ENCODE measurements around the gene RNF126.
"Not testable (repeated sequence)": the region's sequence is repeated elsewhere in the genome, so short reads cannot be mapped to it uniquely, and the experiment has no call there.

RNF126 gene

GRCh38 chr19:704447-704741 is 41.4 kb upstream of the RNF126 start:
- no peak for TF ChIP-seq CTCF (IDR thresholded peaks at IDR 0.05; ENCODE audit: borderline replicate concordance, insufficient read depth, low read depth, low read length)

GRCh38 chr19:703651-704446 is 40.8 kb upstream of the RNF126 start:
- no peak overlapping the region for H3K4me3 ChIP-seq (ENCODE audit: low read depth, low read length)
- TF ChIP-seq CTCF (IDR thresholded peaks at IDR 0.05; ENCODE audit: borderline replicate concordance, insufficient read depth, low read depth, low read length) = no peak

More at GRCh38 chr19:704447-704741, 41.4 kb upstream of the RNF126 start:
- H3K4me3 ChIP-seq (ENCODE audit: low read depth, low read length) = no peak overlapping the region

GRCh38 chr19:703329-703650 is 40.3 kb upstream of the RNF126 start:
- no peak overlapping the region for H3K4me3 ChIP-seq (ENCODE audit: low read depth, low read length)
- no peak for TF ChIP-seq CTCF (IDR thresholded peaks at IDR 0.05; ENCODE audit: borderline replicate concordance, insufficient read depth, low read depth, low read length)

GRCh38 chr19:702847-703246 is 39.8 kb upstream of the RNF126 start:
- H3K4me3 ChIP-seq (ENCODE audit: low read depth, low read length) = not testable (repeated sequence)

GRCh38 chr19:699885-700284 is 36.9 kb upstream of the RNF126 start:
- not testable (repeated sequence) for H3K4me3 ChIP-seq (ENCODE audit: low read depth, low read length)

- H3K4me3 ChIP-seq (ENCODE audit: low read depth, low read length) = not testable (repeated sequence)
Measured at GRCh38 chr19:698529-698928, 35.5 kb upstream of the RNF126 start.

- TF ChIP-seq CTCF (IDR thresholded peaks at IDR 0.05; ENCODE audit: borderline replicate concordance, insufficient read depth, low read depth, low read length) = no peak
- no peak within 1 kb of the TSS for H3K4me3 ChIP-seq (ENCODE audit: low read depth, low read length)
Measured at GRCh38 chr19:695352-695949, 32.4 kb upstream of the RNF126 start, which contains the start of gene PRSS57. Gene PRSS57, minus strand, starts transcription at chr19:695452. Its CDS starts 22 bp downstream, at chr19:695430.

GRCh38 chr19:694481-695351 is 31.7 kb upstream of the RNF126 start:
- no peak for TF ChIP-seq CTCF (IDR thresholded peaks at IDR 0.05; ENCODE audit: borderline replicate concordance, insufficient read depth, low read depth, low read length)
- no peak overlapping the region for H3K4me3 ChIP-seq (ENCODE audit: low read depth, low read length)

All from GM12875 (cell line).